ENCODE results near the gene KRT25. TPM values are rescaled to one million over a fixed set of nuclear protein-coding genes. Genes with fewer than 3 reads are reported as not detected.

The KRT25 gene
- total and polyA plus RNA-seq, 2 of the 8 experiments (the other 6 are each of a cell fraction or from before 2014, with no cell fraction given) = not detected

GRCh38 chr17:40777971-40778370 is 22.8 kb upstream of the KRT25 start:
- FAIRE-seq = no peak
- TF ChIP-seq JUN (IDR thresholded peaks at IDR 0.05; ENCODE audit: low read depth, low read length) = no peak
- no peak for TF ChIP-seq SRF (IDR thresholded peaks at IDR 0.05; ENCODE audit: low read depth, low read length)
- no peak for TF ChIP-seq USF2 (IDR thresholded peaks at IDR 0.05; ENCODE audit: low read length)
- TF ChIP-seq BRCA1 (IDR thresholded peaks at IDR 0.05; ENCODE audit: low read depth, low read length) = no peak
- no peak for TF ChIP-seq JUND (IDR thresholded peaks at IDR 0.05; ENCODE audit: low read length)
- WGBS, 2 experiments (ENCODE audit: extremely low coverage in 1 of 2, insufficient coverage in 1 of 2, insufficient read length in 1 of 2, insufficient replicate concordance in 2 of 2, low coverage in 1 of 2, low lambda C conversion rate in 2 of 2, missing lambda C conversion rate in 1 of 2) = 82% methylated on average over 3 of the region's 3 CpGs; no CpG with 5 or more reads in 1 of the 2 experiments

More at GRCh38 chr17:40777971-40778370, 22.8 kb upstream of the KRT25 start:
- Histone ChIP-seq H2BK12ac (ENCODE audit: low read depth, low read length) (no peak overlapping the region), H3K9ac (replicated peaks in 1 of 4; ENCODE audit: extremely low read depth in 1 of 4, low read depth in 3 of 4, low read length in 3 of 4) (no peak overlapping the region), H4K5ac (ENCODE audit: insufficient read length, low read depth, low read length) (no peak overlapping the region), H3K27ac (ENCODE audit: low read depth, low read length) (no peak overlapping the region), H4K8ac (ENCODE audit: extremely low read depth, insufficient read depth, low read length) (no peak overlapping the region), H3K4me2 (ENCODE audit: insufficient read depth in 1 of 2, low read depth in 2 of 2, low read length in 2 of 2) (no peak overlapping the region), H3K36me3 (ENCODE audit: control insufficient read depth in 2 of 4, insufficient read depth in 4 of 4, low read length in 3 of 4) (no peaks in the 10 kb centered on the region), H2BK5ac (ENCODE audit: low read depth, low read length) (no peak overlapping the region), H2BK120ac (replicated peaks; ENCODE audit: low read depth, low read length) (no peak overlapping the region), H3K27me3 (replicated peaks in 1 of 4; ENCODE audit: control insufficient read depth in 3 of 4, extremely low read depth in 1 of 4, insufficient read depth in 3 of 4, low read length in 3 of 4) (peaks cover 0 to 3% (median 1%) of the 10 kb centered on the region in 4 experiments; a peak in 3 of 7 replicates), H3K14ac (ENCODE audit: insufficient read length) (no peak overlapping the region), H4K91ac (replicated peaks; ENCODE audit: insufficient read length, low read length) (no peak overlapping the region), H3K4ac (replicated peaks; ENCODE audit: insufficient read length, low read depth, low read length) (no peak overlapping the region), H3K4me1 (replicated peaks in 1 of 4; ENCODE audit: control insufficient read depth in 3 of 4, insufficient read depth in 4 of 4, low read length in 3 of 4) (no peaks in the 10 kb centered on the region), H4K20me1 (replicated peaks in 1 of 2; ENCODE audit: control insufficient read depth in 1 of 2, insufficient read depth in 2 of 2, low read length in 2 of 2) (no peaks in the 10 kb centered on the region), H3K18ac (ENCODE audit: extremely low read depth, low read length) (no peak overlapping the region), H2AK5ac (ENCODE audit: low read depth, low read length) (no peak overlapping the region), H2BK20ac (ENCODE audit: low read length) (no peak overlapping the region), H3K23ac (ENCODE audit: insufficient read length) (no peak overlapping the region), H3K79me1 (ENCODE audit: low read depth, low read length) (no peaks in the 10 kb centered on the region), H3K4me3 (ENCODE audit: extremely low read depth in 1 of 4, insufficient read depth in 2 of 4, low read depth in 3 of 4, low read length in 4 of 4) (no peak overlapping the region), H3K9me3 (ENCODE audit: insufficient read depth in 2 of 2, low read depth in 1 of 2, low read length in 1 of 2) (no peaks in the 10 kb centered on the region), H2BK15ac (ENCODE audit: low read length) (no peak overlapping the region), H2AFZ (ENCODE audit: low read length) (no peak overlapping the region), H3K56ac (replicated peaks; ENCODE audit: insufficient read length, low read depth, low read length) (no peak overlapping the region), H3K23me2 (ENCODE audit: low read depth, low read length) (no peaks in the 10 kb centered on the region), H3K79me2 (ENCODE audit: control insufficient read depth in 1 of 2, insufficient read depth in 2 of 2, low read length in 2 of 2) (no peaks in the 10 kb centered on the region)
- ChIA-PET CTCF (ENCODE audit: partially characterized antibody) (interaction anchor here (0.6 to 1.3 kb wide), 2 partner anchors 107 to 188 kb away, joined by 4 to 6 read pairs; partner anchors contain the start of gene KRT20), POLR2A (ENCODE audit: partially characterized antibody) (no interaction called here)
- no peak for DNase-seq (ENCODE audit: low read depth in 1 of 2, low spot score in 2 of 2)
